ENCODE results near the gene GGA3. TPM values are rescaled to one million over a fixed set of nuclear protein-coding genes. Genes with fewer than 3 reads are reported as not detected.

GGA3 gene
- total RNA-seq, 1 experiment from 2014 or later: 37.5 TPM

GRCh38 chr17:75307957-75308731, 46.7 kb upstream of the GGA3 start:
- Histone ChIP-seq H3K9me2 (ENCODE audit: insufficient read depth) (no peaks in the 10 kb centered on the region), H3K4me2 (no peak overlapping the region), H3K4me1 (replicated peaks; ENCODE audit: insufficient read depth) (no peaks in the 10 kb centered on the region; the same call in 1 of the 2 replicates), H3K9me3 (ENCODE audit: insufficient read depth, low read depth) (no peaks in the 10 kb centered on the region), H3K4me3 (no peak overlapping the region), H3K27ac (no peak overlapping the region), H3K27me3 (ENCODE audit: insufficient read depth, low read depth) (no peaks in the 10 kb centered on the region), H2AFZ (no peak overlapping the region), H3F3A (ENCODE audit: insufficient read depth, low read depth) (peaks cover 3% of the 10 kb centered on the region; the same call in 1 of the 2 replicates), H4K20me1 (ENCODE audit: insufficient read depth) (no peaks in the 10 kb centered on the region), H3K79me2 (ENCODE audit: low read depth) (no peaks in the 10 kb centered on the region), H3K36me3 (ENCODE audit: low read depth) (no peaks in the 10 kb centered on the region)
- intact Hi-C loops (cut with micrococcal nuclease; ENCODE audit: unreplicated experiment): no loop called here
- BruUV-seq (replicated peaks): no TSS peak
- ChIA-PET POLR2A (ENCODE audit: unreplicated experiment) (interaction anchor here (0.6 to 0.7 kb wide), 2 partner anchors 85 to 99 kb away, joined by 6 to 8 read pairs; no protein-coding TSS in a partner anchor), CTCF (no interaction called here)
- no peak for DNase-seq
- TF ChIP-seq CTCF (conservative IDR thresholded peaks at IDR 0.05) (no peak), EZH2 (IDR thresholded peaks at IDR 0.05; ENCODE audit: low read depth) (no peak)

GRCh38 chr17:75301502-75302206, 40.2 kb upstream of the GGA3 start:
- H3K4me1 ChIP-seq (replicated peaks; ENCODE audit: insufficient read depth): no peaks in the 10 kb centered on the region
- no peaks in the 10 kb centered on the region for H3K9me3 ChIP-seq (ENCODE audit: insufficient read depth, low read depth)
- H3K79me2 ChIP-seq (ENCODE audit: low read depth): no peaks in the 10 kb centered on the region
- no peak overlapping the region for H3K4me3 ChIP-seq
- intact Hi-C loops (cut with micrococcal nuclease; ENCODE audit: unreplicated experiment): no loop called here
- ChIA-PET CTCF (no interaction called here), POLR2A (ENCODE audit: unreplicated experiment) (interaction anchor here (0.6 kb wide), 1 partner anchor 314 kb away, joined by 4 read pairs; the partner anchor contains the start of gene CDR2L)
- no peak for DNase-seq
- H2AFZ ChIP-seq: no peak overlapping the region
- no peak overlapping the region for H3K4me2 ChIP-seq
- 0 out of 2 replicates have a peak, but pooled peaks cover 5% of the 10 kb centered on the region for H3F3A ChIP-seq (ENCODE audit: insufficient read depth, low read depth)
- H4K20me1 ChIP-seq (ENCODE audit: insufficient read depth): no peaks in the 10 kb centered on the region
- H3K27me3 ChIP-seq (ENCODE audit: insufficient read depth, low read depth): no peaks in the 10 kb centered on the region
- H3K27ac ChIP-seq: no peak overlapping the region
- no TSS peak for BruUV-seq (replicated peaks)
- H3K9me2 ChIP-seq (ENCODE audit: insufficient read depth): no peaks in the 10 kb centered on the region
- TF ChIP-seq EZH2 (IDR thresholded peaks at IDR 0.05; ENCODE audit: low read depth): no peak
- no peak for TF ChIP-seq CTCF (conservative IDR thresholded peaks at IDR 0.05)
- H3K36me3 ChIP-seq (ENCODE audit: low read depth): no peaks in the 10 kb centered on the region

- no peak for DNase-seq
- Histone ChIP-seq H3K4me2 (no peak overlapping the region), H3K9me2 (ENCODE audit: insufficient read depth) (no peaks in the 10 kb centered on the region), H4K20me1 (ENCODE audit: insufficient read depth) (no peaks in the 10 kb centered on the region), H3F3A (ENCODE audit: insufficient read depth, low read depth) (0 out of 2 replicates have a peak, but pooled peaks cover 5% of the 10 kb centered on the region), H3K27ac (no peak overlapping the region), H3K36me3 (ENCODE audit: low read depth) (no peaks in the 10 kb centered on the region), H3K4me1 (replicated peaks; ENCODE audit: insufficient read depth) (no peaks in the 10 kb centered on the region), H3K79me2 (ENCODE audit: low read depth) (no peaks in the 10 kb centered on the region), H3K4me3 (no peak overlapping the region), H3K9me3 (ENCODE audit: insufficient read depth, low read depth) (no peaks in the 10 kb centered on the region), H3K27me3 (ENCODE audit: insufficient read depth, low read depth) (no peaks in the 10 kb centered on the region), H2AFZ (no peak overlapping the region)
- no TSS peak for BruUV-seq (replicated peaks)
- ChIA-PET POLR2A (ENCODE audit: unreplicated experiment) (no interaction called here), CTCF (no interaction called here)
- TF ChIP-seq EZH2 (IDR thresholded peaks at IDR 0.05; ENCODE audit: low read depth) (no peak), CTCF (conservative IDR thresholded peaks at IDR 0.05) (no peak)
- intact Hi-C loops (cut with micrococcal nuclease; ENCODE audit: unreplicated experiment): no loop called here
Observed at GRCh38 chr17:75301049-75301448, 39.6 kb upstream of the GGA3 start.
